OCI-LY1 (cell line): ENCODE data around the gene PLEKHG4.

Source experiments
- H2AFZ ChIP-seq: fragments of 200-600 bp; sonication (generic), shearing (Covaris generic); 2 replicates; pipeline ENCODE4 v1.6.0; 2014; ENCODE audit warnings: antibody characterized with exemption, mild to moderate bottlenecking, low read length
- H3F3A ChIP-seq: fragments of 200-600 bp; sonication (generic), shearing (Covaris generic); 2 replicates; pipeline ENCODE4 v1.6.0; 2014; ENCODE audit warnings: mild to moderate bottlenecking, antibody characterized with exemption, low read length, moderate library complexity; ENCODE audit not compliant: insufficient read depth
- H3K27ac ChIP-seq: fragments of 200-600 bp; sonication (generic); 2 replicates; pipeline ENCODE4 v1.5.1; 2014; ENCODE audit warnings: low read length, mixed run types, mild to moderate bottlenecking, low read depth; ENCODE audit not compliant: poor library complexity, severe bottlenecking
- H3K27me3 ChIP-seq: fragments of 200-600 bp; sonication (generic); 2 replicates; pipeline ENCODE4 v1.6.0; 2014; ENCODE audit warnings: antibody characterized with exemption, mild to moderate bottlenecking, low read length, moderate library complexity; ENCODE audit not compliant: insufficient read depth
- H3K36me3 ChIP-seq: fragments of 200-600 bp; sonication (generic); 2 replicates; pipeline ENCODE4 v1.6.1; 2014; ENCODE audit warnings: mild to moderate bottlenecking, antibody characterized with exemption, low read length, moderate library complexity, mixed read lengths; ENCODE audit not compliant: insufficient read depth
- H3K4me1 ChIP-seq: fragments of 200-600 bp; sonication (generic); 2 replicates; pipeline ENCODE4 v1.5.1; 2014; ENCODE audit warnings: mild to moderate bottlenecking, low read length, moderate library complexity; ENCODE audit not compliant: insufficient read depth, severe bottlenecking
- H3K4me2 ChIP-seq: fragments of 200-600 bp; sonication (generic), shearing (Covaris generic); 2 replicates; pipeline ENCODE4 v1.6.1; 2014; ENCODE audit warnings: low read length
- H3K4me3 ChIP-seq: fragments of 200-600 bp; sonication (generic); 2 replicates; pipeline ENCODE4 v1.5.1; 2014; ENCODE audit warnings: low read length, low read depth, mild to moderate bottlenecking, mixed read lengths; ENCODE audit not compliant: poor library complexity, severe bottlenecking
- H3K79me2 ChIP-seq: fragments of 200-600 bp; shearing (Covaris generic); 2 replicates; pipeline ENCODE4 v1.6.1; 2016; ENCODE audit warnings: mixed run types, low read length, mixed read lengths; ENCODE audit not compliant: insufficient read depth
- H3K9ac ChIP-seq: fragments of 200-600 bp; sonication (generic), shearing (Covaris generic); 2 replicates; pipeline ENCODE4 v1.6.1; 2014; ENCODE audit warnings: mild to moderate bottlenecking, low read length, mixed read lengths
- H3K9me2 ChIP-seq: fragments of 200-600 bp; sonication (generic), shearing (Covaris generic); 2 replicates; pipeline ENCODE4 v1.6.1; 2014; ENCODE audit warnings: low read depth, mild to moderate bottlenecking, low read length, mixed read lengths
- H3K9me3 ChIP-seq: fragments of 200-600 bp; shearing (Covaris generic); 2 replicates; pipeline ENCODE4 v1.6.1; 2014; ENCODE audit warnings: low read length, mixed read lengths
- H4K20me1 ChIP-seq: fragments of 200-600 bp; sonication (generic), shearing (Covaris generic); 2 replicates; pipeline ENCODE4 v1.6.0; 2016; ENCODE audit warnings: mild to moderate bottlenecking, low read length; ENCODE audit not compliant: insufficient read depth
- CTCF ChIP-seq: fragments of 200-600 bp; sonication (generic), shearing (Covaris generic); IDR thresholded peaks from 2 replicates; pipeline ENCODE4 v1.5.1; 2017; ENCODE audit warnings: mild to moderate bottlenecking, antibody characterized with exemption, low read length, moderate library complexity, mixed read lengths
- EZH2 ChIP-seq: fragments of 200-600 bp; sonication (generic), shearing (Covaris generic); IDR thresholded peaks from 2 replicates; pipeline ENCODE4 v1.8.0; 2017; ENCODE audit warnings: borderline replicate concordance, mixed run types, mild to moderate bottlenecking, antibody characterized with exemption, low read length, moderate library complexity, mixed read lengths

PLEKHG4 gene

GRCh38 chr16:67248073-67248400 lies 31.3 kb upstream of the PLEKHG4 start:
- H3K9ac ChIP-seq = peak overlapping the region; percentile 45; the same call in 1 of the 2 replicates

GRCh38 chr16:67248401-67249177 lies 30.7 kb upstream of the PLEKHG4 start, which contains the start of gene SLC9A5:
Gene SLC9A5 (plus strand): TSS chr16:67248979. CDS start chr16:67249015, 36 bp downstream.
- Histone ChIP-seq H3K27me3 (no peaks in the 10 kb centered on the region), H3K4me2 (peak within 1 kb of the TSS; percentile 98), H3F3A (no peaks in the 10 kb centered on the region), H3K4me1 (peaks cover 36% of the 10 kb centered on the region), H3K4me3 (peak within 1 kb of the TSS; percentile 76), H3K79me2 (no peaks in the 10 kb centered on the region), H3K27ac (no peak within 1 kb of the TSS), H4K20me1 (no peaks in the 10 kb centered on the region), H3K9me3 (no peaks in the 10 kb centered on the region), H2AFZ (no peak within 1 kb of the TSS), H3K9me2 (no peaks in the 10 kb centered on the region), H3K36me3 (no peaks in the 10 kb centered on the region), H3K9ac (peak within 1 kb of the TSS; percentile 45; the same call in 1 of the 2 replicates)
- TF ChIP-seq CTCF = no peak
- no peak for TF ChIP-seq EZH2

More at GRCh38 chr16:67248073-67248400, 31.3 kb upstream of the PLEKHG4 start:
- peak overlapping the region; percentile 76 for H3K4me3 ChIP-seq
- peak overlapping the region; percentile 98 for H3K4me2 ChIP-seq
- no peaks in the 10 kb centered on the region for H3K27me3 ChIP-seq
- no peak overlapping the region for H2AFZ ChIP-seq
- no peaks in the 10 kb centered on the region for H3F3A ChIP-seq
- TF ChIP-seq EZH2 = no peak
- TF ChIP-seq CTCF = no peak
- H3K9me3 ChIP-seq = no peaks in the 10 kb centered on the region
- H3K27ac ChIP-seq = no peak overlapping the region
- no peaks in the 10 kb centered on the region for H3K9me2 ChIP-seq
- no peaks in the 10 kb centered on the region for H4K20me1 ChIP-seq
- no peaks in the 10 kb centered on the region for H3K79me2 ChIP-seq
- H3K36me3 ChIP-seq = no peaks in the 10 kb centered on the region
- H3K4me1 ChIP-seq = peaks cover 36% of the 10 kb centered on the region

- H3K79me2 ChIP-seq = no peaks in the 10 kb centered on the region
- H3K4me2 ChIP-seq = peak overlapping the region; percentile 33; the same call in 1 of the 2 replicates
- H3K9ac ChIP-seq = no peak overlapping the region
- no peaks in the 10 kb centered on the region for H4K20me1 ChIP-seq
- H3K9me2 ChIP-seq = no peaks in the 10 kb centered on the region
- no peak for TF ChIP-seq CTCF
- no peak for TF ChIP-seq EZH2
- H2AFZ ChIP-seq = no peak overlapping the region
- no peak overlapping the region for H3K27ac ChIP-seq
- no peaks in the 10 kb centered on the region for H3K27me3 ChIP-seq
- peaks cover 34% of the 10 kb centered on the region for H3K4me1 ChIP-seq
- H3K9me3 ChIP-seq = no peaks in the 10 kb centered on the region
- no peak overlapping the region for H3K4me3 ChIP-seq
- H3F3A ChIP-seq = no peaks in the 10 kb centered on the region
- H3K36me3 ChIP-seq = no peaks in the 10 kb centered on the region
Observed at GRCh38 chr16:67249178-67250044, 29.9 kb upstream of the PLEKHG4 start.
